Femur (tissue), 1 donor: ENCODE data around the gene CNIH2.

Experiments used
- DNase-seq: peaks from one replicate; pipeline ENCODE4 v3.0.0-alpha.2; 2017

CNIH2 gene

DNA sequence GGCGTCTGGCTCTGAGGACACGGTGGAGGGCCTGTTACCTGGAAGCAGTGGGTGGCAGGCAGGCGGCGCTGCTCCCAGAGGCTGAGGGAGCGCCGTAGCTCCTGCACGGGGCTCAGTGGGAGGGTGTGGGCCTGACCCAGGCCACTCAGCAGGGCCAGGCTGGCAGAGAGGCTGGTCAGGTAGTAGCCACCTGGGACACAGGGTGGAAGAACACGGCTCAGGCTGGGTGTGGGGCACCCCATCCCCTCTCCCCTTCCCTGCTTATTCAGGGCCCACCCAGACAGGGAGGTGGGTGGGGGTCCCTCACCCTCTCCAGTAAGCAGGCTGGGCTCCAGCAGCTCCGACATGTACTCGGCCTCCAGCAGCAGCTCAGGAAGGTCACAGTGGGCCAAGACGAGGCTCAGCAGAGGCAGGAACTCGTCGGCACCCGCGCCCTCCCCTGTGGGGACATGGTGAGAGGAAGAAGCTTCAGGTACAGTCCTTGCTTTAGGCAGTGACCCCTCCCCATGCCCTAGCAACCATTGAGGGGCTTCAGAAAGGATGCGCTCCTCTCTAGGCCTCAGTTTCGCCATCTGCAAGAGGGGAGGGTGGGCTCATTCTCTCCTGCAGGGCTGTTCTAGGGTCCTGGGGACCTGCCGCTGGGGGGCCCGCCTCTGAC is 55.4 kb downstream of the CNIH2 start:
- DNase-seq: no peak
